HCT116 (cell line): ENCODE measurements around the gene CGA. TPM values are rescaled to one million over a fixed set of nuclear protein-coding genes. Genes with fewer than 3 reads are reported as not detected.

Experiments
- ATAC-seq: fragments of 200-7000 bp; cut with Tn5 transposase; 2 replicates; pipeline ENCODE4 v1.9.1; 2020; ENCODE audit warnings: mild to moderate bottlenecking, moderate library complexity
- BruUV-seq: library from RNA; stranded (reverse); fragments of 400-500 nt; replicated peaks from 2 replicates; lab custom pipeline; 2021; lab: Mats Ljungman, UMichigan
- CTCF ChIA-PET: fragments of 300-600 bp; sonication (Branson Sonifier 250); formaldehyde crosslinking; loops from one replicate; lab custom pipeline; 2021; ENCODE audit warnings: antibody characterized with exemption; lab: Charles Lee
- POLR2A ChIA-PET: fragments of 300-600, 350-600 bp; sonication (Branson Sonifier 250); formaldehyde crosslinking; loops from one replicate; lab custom pipeline; 2021; ENCODE audit warnings: antibody characterized with exemption; lab: Charles Lee
- RAD21 ChIA-PET, 2 experiments: fragments of 300-600 bp; sonication (Branson Sonifier 250); formaldehyde crosslinking; loops; one replicate each; lab custom pipeline; 2023; ENCODE audit warnings: low total read pairs in 2 of 2; ENCODE audit not compliant: uncharacterized antibody in 2 of 2, unreplicated experiment in 2 of 2, low non-redundant PET in 1 of 2; lab: Charles Lee
- DNase-seq: peaks from one replicate; pipeline ENCODE4 v3.0.0-alpha.2; 2010; ENCODE audit warnings: low read depth, low spot score
- H2AFZ ChIP-seq: fragments of 200-600 bp; shearing (Covaris generic), sonication (generic); 2 replicates; pipeline ENCODE4 v1.6.1; 2017; ENCODE audit warnings: low read depth, mixed run types, mixed read lengths, antibody characterized with exemption, low read length; ENCODE audit not compliant: poor library complexity, severe bottlenecking
- H3K27ac ChIP-seq: 2 replicates; pipeline ENCODE4 v1.5.1; 2012; ENCODE audit warnings: low read depth, low read length
- H3K27me3 ChIP-seq: fragments of 200-600 bp; sonication (generic); 2 replicates; pipeline ENCODE4 v1.6.1; 2016; ENCODE audit warnings: mixed run types, low read length, mixed read lengths; ENCODE audit not compliant: insufficient read depth
- H3K36me3 ChIP-seq, 2 experiments: fragments of 200-500 bp in 1 of 2; fragments of 200-600 bp in 1 of 2; sonication (Bioruptor generic) in 1 of 2; sonication (generic) in 1 of 2; 2 replicates each; pipeline versions ENCODE4 v1.5.1 to v1.6.1; 2014 to 2016; ENCODE audit warnings: low read length in 2 of 2, inconsistent platforms in 1 of 2, mixed read lengths in 1 of 2, mixed run types in 1 of 2; ENCODE audit not compliant: insufficient read depth in 2 of 2, control insufficient read depth in 1 of 2
- H3K4me1 ChIP-seq, 2 experiments: fragments of 200-600 bp in 1 of 2; sonication (generic) in 1 of 2; 2 replicates each; pipeline versions ENCODE4 v1.5.1 to v1.6.1; 2012 to 2017; ENCODE audit warnings: low read length in 2 of 2, inconsistent platforms in 1 of 2, mild to moderate bottlenecking in 1 of 2, mixed read lengths in 1 of 2, mixed run types in 1 of 2, moderate library complexity in 1 of 2; ENCODE audit not compliant: insufficient read depth in 2 of 2, control insufficient read depth in 1 of 2
- H3K4me2 ChIP-seq: fragments of 200-600 bp; sonication (generic); 2 replicates; pipeline ENCODE4 v1.6.1; 2017; ENCODE audit warnings: mixed run types, low read length, mixed read lengths
- H3K4me3 ChIP-seq, 2 experiments: fragments of 200-600 bp in 1 of 2; sonication (generic) in 1 of 2; replicated peaks in 1 of 2; 2 replicates each; pipeline ENCODE4 v1.5.1; 2011 to 2016; ENCODE audit warnings: low read length in 2 of 2, control low read depth in 1 of 2, low read depth in 1 of 2, mild to moderate bottlenecking in 1 of 2, mixed read lengths in 1 of 2, mixed run types in 1 of 2
- H3K79me2 ChIP-seq: fragments of 200-600 bp; sonication (generic); 2 replicates; pipeline ENCODE4 v1.6.1; 2017; ENCODE audit warnings: mild to moderate bottlenecking, mixed run types, low read length, moderate library complexity, mixed read lengths; ENCODE audit not compliant: insufficient read depth
- H3K9ac ChIP-seq: fragments of 200-600 bp; sonication (generic); 2 replicates; pipeline ENCODE4 v1.6.1; 2016; ENCODE audit warnings: low read length, mixed read lengths
- H3K9me2 ChIP-seq: fragments of 200-600 bp; sonication (generic), shearing (Covaris generic); 2 replicates; pipeline ENCODE4 v1.6.1; 2017; ENCODE audit warnings: mixed run types, mild to moderate bottlenecking, moderate library complexity; ENCODE audit not compliant: insufficient read depth
- H3K9me3 ChIP-seq, 2 experiments: fragments of 200-500 bp in 1 of 2; fragments of 200-600 bp in 1 of 2; sonication (Bioruptor generic) in 1 of 2; sonication (generic) in 1 of 2; 2 replicates each; pipeline ENCODE4 v1.6.1; 2014 to 2017; ENCODE audit warnings: low read length in 2 of 2, mixed read lengths in 2 of 2, inconsistent platforms in 1 of 2, low read depth in 1 of 2, mild to moderate bottlenecking in 1 of 2, mixed run types in 1 of 2, moderate library complexity in 1 of 2; ENCODE audit not compliant: control insufficient read depth in 1 of 2, insufficient read depth in 1 of 2
- H4K20me1 ChIP-seq: fragments of 200-600 bp; sonication (generic), shearing (Covaris generic); 2 replicates; pipeline ENCODE4 v1.6.1; 2017; ENCODE audit warnings: mixed run types, mild to moderate bottlenecking, moderate library complexity; ENCODE audit not compliant: insufficient read depth
- CBX3 ChIP-seq: IDR thresholded peaks from 2 replicates; pipeline ENCODE4 v1.6.1; 2012; ENCODE audit warnings: low read depth
- CEBPB ChIP-seq: IDR thresholded peaks from 2 replicates; pipeline ENCODE4 v1.6.1; 2012; ENCODE audit warnings: low read depth
- EGR1 ChIP-seq: IDR thresholded peaks from 2 replicates; pipeline ENCODE4 v1.6.1; 2012; ENCODE audit warnings: low read depth
- ELF1 ChIP-seq: IDR thresholded peaks from 2 replicates; pipeline ENCODE4 v1.6.1; 2012; ENCODE audit warnings: low read depth, borderline replicate concordance
- EZH2 ChIP-seq: fragments of 200-600 bp; sonication (generic); IDR thresholded peaks from 2 replicates; pipeline ENCODE4 v1.6.1; 2017; ENCODE audit warnings: antibody characterized with exemption, mixed run types
- EZH2phosphoT487 ChIP-seq: fragments of 200-600 bp; IDR thresholded peaks from 2 replicates; pipeline ENCODE4 v1.6.1; 2018; ENCODE audit warnings: antibody characterized with exemption, borderline replicate concordance
- FOSL1 ChIP-seq: IDR thresholded peaks from 2 replicates; pipeline ENCODE4 v1.6.1; 2012; ENCODE audit warnings: low read depth
- JUND ChIP-seq: IDR thresholded peaks from 2 replicates; pipeline ENCODE4 v1.6.1; 2012
- POLR2A ChIP-seq: IDR thresholded peaks from 2 replicates; pipeline ENCODE4 v1.7.0; 2011; ENCODE audit warnings: borderline replicate concordance; ENCODE audit not compliant: insufficient read depth, insufficient read length; ENCODE audit errors: extremely low read depth
- POLR2AphosphoS5 ChIP-seq: IDR thresholded peaks from 2 replicates; pipeline ENCODE4 v1.6.1; 2011; ENCODE audit warnings: mild to moderate bottlenecking, low read depth, low read length, moderate library complexity
- RAD21 ChIP-seq: IDR thresholded peaks from 2 replicates; pipeline ENCODE4 v1.6.1; 2012; ENCODE audit warnings: low read depth, mild to moderate bottlenecking
- SRF ChIP-seq: IDR thresholded peaks from 2 replicates; pipeline ENCODE4 v1.6.1; 2012; ENCODE audit warnings: low read depth
- TCF7L2 ChIP-seq: IDR thresholded peaks from 2 replicates; pipeline ENCODE4 v1.7.0; 2011; ENCODE audit warnings: borderline replicate concordance, inconsistent platforms; ENCODE audit not compliant: insufficient read depth, insufficient read length; ENCODE audit errors: extremely low read depth
- YY1 ChIP-seq: IDR thresholded peaks from 2 replicates; pipeline ENCODE4 v1.6.1; 2011; ENCODE audit warnings: low read length, low read depth, moderate library complexity, mild to moderate bottlenecking; ENCODE audit not compliant: insufficient replicate concordance; ENCODE audit errors: extremely low read depth
- ZFX ChIP-seq: fragments of 450-650 bp; IDR thresholded peaks from 2 replicates; pipeline ENCODE4 v1.6.1; 2017
- ZNF274 ChIP-seq: fragments of 200-500 bp; sonication (Bioruptor generic); IDR thresholded peaks from 2 replicates; pipeline ENCODE4 v1.6.1; 2014; ENCODE audit warnings: mild to moderate bottlenecking, low read depth, low read length, inconsistent platforms
- intact Hi-C: fragments of 100-400 bp; cut with micrococcal nuclease; formaldehyde crosslinking; loops from 2 replicates; pipeline ENCODE4 v1.10.0; 2022
- total RNA-seq: library from RNA; stranded (reverse); gene quantifications from one replicate; pipeline ENCODE4 v1.2.1, GENCODE V29; 2021; ENCODE audit not compliant: unreplicated experiment
- TF ChIP-seq, protein P1 (sequence below): IDR thresholded peaks from 2 replicates; pipeline ENCODE4 v1.6.1; 2012; ENCODE audit warnings: low read depth
- TF ChIP-seq, protein P2 (sequence below): IDR thresholded peaks from 2 replicates; pipeline ENCODE4 v1.6.1; 2011; ENCODE audit warnings: mild to moderate bottlenecking, low read length, moderate library complexity; ENCODE audit not compliant: insufficient replicate concordance; ENCODE audit errors: extremely low read depth
- TF ChIP-seq, protein P3 (sequence below): IDR thresholded peaks from 2 replicates; pipeline ENCODE4 v1.6.1; 2012
- TF ChIP-seq, protein P4 (sequence below): IDR thresholded peaks from 2 replicates; pipeline ENCODE4 v1.6.1; 2012

Gene CGA
- total RNA-seq, 1 experiment from 2014 or later = not detected

DNA sequence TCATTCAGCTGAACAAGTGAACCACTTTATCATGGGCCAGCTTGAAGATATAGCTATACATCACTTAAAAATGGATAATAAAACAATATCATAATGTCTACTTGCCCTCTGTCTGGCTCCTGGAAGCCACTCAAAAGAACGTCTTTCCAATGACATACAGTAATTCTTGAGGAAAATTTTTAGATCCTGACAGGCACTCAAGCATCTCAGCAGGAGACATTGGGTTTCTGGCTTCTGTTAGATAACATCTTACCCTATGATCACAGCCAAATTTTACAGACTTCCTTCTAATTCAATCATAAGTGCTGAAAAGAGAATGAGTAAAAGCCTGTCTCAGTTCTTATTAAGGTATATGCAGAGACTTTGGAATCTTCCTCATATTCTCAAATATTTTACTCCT lies 330 bp downstream of the CGA start:
- Histone ChIP-seq H3K27ac (no peak overlapping the region), H3K4me1 (no peaks in the 10 kb centered on the region), H3K27me3 (peaks cover 58% of the 10 kb centered on the region), H3K79me2 (no peaks in the 10 kb centered on the region), H3K9ac (no peak overlapping the region), H3K4me3 (no peak overlapping the region), H3K9me3 (no peaks in the 10 kb centered on the region), H2AFZ (no peak overlapping the region), H3K9me2 (no peaks in the 10 kb centered on the region), H3K36me3 (no peaks in the 10 kb centered on the region), H4K20me1 (no peaks in the 10 kb centered on the region), H3K4me2 (no peak overlapping the region)
- POLR2A ChIA-PET = no interaction called here
- RAD21 ChIA-PET = no interaction called here
- BruUV-seq = no TSS peak
- ATAC-seq (no peak), DNase-seq (no peak)
- TF ChIP-seq, protein P1, sequence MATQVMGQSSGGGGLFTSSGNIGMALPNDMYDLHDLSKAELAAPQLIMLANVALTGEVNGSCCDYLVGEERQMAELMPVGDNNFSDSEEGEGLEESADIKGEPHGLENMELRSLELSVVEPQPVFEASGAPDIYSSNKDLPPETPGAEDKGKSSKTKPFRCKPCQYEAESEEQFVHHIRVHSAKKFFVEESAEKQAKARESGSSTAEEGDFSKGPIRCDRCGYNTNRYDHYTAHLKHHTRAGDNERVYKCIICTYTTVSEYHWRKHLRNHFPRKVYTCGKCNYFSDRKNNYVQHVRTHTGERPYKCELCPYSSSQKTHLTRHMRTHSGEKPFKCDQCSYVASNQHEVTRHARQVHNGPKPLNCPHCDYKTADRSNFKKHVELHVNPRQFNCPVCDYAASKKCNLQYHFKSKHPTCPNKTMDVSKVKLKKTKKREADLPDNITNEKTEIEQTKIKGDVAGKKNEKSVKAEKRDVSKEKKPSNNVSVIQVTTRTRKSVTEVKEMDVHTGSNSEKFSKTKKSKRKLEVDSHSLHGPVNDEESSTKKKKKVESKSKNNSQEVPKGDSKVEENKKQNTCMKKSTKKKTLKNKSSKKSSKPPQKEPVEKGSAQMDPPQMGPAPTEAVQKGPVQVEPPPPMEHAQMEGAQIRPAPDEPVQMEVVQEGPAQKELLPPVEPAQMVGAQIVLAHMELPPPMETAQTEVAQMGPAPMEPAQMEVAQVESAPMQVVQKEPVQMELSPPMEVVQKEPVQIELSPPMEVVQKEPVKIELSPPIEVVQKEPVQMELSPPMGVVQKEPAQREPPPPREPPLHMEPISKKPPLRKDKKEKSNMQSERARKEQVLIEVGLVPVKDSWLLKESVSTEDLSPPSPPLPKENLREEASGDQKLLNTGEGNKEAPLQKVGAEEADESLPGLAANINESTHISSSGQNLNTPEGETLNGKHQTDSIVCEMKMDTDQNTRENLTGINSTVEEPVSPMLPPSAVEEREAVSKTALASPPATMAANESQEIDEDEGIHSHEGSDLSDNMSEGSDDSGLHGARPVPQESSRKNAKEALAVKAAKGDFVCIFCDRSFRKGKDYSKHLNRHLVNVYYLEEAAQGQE = no peak
- TF ChIP-seq ZNF274 (no peak), ELF1 (no peak), RAD21 (no peak), YY1 (no peak), POLR2A (no peak), FOSL1 (no peak), EZH2 (no peak), TCF7L2 (no peak), CBX3 (no peak), CEBPB (no peak), ZFX (no peak), EZH2phosphoT487 (no peak), JUND (no peak), POLR2AphosphoS5 (no peak), EGR1 (no peak), SRF (no peak)
- TF ChIP-seq, protein P2, sequence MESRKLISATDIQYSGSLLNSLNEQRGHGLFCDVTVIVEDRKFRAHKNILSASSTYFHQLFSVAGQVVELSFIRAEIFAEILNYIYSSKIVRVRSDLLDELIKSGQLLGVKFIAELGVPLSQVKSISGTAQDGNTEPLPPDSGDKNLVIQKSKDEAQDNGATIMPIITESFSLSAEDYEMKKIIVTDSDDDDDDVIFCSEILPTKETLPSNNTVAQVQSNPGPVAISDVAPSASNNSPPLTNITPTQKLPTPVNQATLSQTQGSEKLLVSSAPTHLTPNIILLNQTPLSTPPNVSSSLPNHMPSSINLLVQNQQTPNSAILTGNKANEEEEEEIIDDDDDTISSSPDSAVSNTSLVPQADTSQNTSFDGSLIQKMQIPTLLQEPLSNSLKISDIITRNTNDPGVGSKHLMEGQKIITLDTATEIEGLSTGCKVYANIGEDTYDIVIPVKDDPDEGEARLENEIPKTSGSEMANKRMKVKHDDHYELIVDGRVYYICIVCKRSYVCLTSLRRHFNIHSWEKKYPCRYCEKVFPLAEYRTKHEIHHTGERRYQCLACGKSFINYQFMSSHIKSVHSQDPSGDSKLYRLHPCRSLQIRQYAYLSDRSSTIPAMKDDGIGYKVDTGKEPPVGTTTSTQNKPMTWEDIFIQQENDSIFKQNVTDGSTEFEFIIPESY = no peak
- TF ChIP-seq, protein P3, sequence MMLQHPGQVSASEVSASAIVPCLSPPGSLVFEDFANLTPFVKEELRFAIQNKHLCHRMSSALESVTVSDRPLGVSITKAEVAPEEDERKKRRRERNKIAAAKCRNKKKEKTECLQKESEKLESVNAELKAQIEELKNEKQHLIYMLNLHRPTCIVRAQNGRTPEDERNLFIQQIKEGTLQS = no peak
- TF ChIP-seq, protein P4, sequence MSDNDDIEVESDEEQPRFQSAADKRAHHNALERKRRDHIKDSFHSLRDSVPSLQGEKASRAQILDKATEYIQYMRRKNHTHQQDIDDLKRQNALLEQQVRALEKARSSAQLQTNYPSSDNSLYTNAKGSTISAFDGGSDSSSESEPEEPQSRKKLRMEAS = no peak
- CTCF ChIA-PET = interaction anchor here (1.0 to 2.4 kb wide), 2 partner anchors 16 kb away, joined by 4 to 10 read pairs; no protein-coding TSS in a partner anchor
- intact Hi-C loops = no loop called here
